ENCODE data around the gene STAC3. TPM values are rescaled to one million over a fixed set of nuclear protein-coding genes. Genes with fewer than 3 reads are reported as not detected.

The STAC3 gene
- total and polyA plus RNA-seq, 10 of the 15 experiments (the other 5 are each of a cell fraction or from before 2014, with no cell fraction given): 0.49 to 9.9 (median 3.8) TPM

DNA sequence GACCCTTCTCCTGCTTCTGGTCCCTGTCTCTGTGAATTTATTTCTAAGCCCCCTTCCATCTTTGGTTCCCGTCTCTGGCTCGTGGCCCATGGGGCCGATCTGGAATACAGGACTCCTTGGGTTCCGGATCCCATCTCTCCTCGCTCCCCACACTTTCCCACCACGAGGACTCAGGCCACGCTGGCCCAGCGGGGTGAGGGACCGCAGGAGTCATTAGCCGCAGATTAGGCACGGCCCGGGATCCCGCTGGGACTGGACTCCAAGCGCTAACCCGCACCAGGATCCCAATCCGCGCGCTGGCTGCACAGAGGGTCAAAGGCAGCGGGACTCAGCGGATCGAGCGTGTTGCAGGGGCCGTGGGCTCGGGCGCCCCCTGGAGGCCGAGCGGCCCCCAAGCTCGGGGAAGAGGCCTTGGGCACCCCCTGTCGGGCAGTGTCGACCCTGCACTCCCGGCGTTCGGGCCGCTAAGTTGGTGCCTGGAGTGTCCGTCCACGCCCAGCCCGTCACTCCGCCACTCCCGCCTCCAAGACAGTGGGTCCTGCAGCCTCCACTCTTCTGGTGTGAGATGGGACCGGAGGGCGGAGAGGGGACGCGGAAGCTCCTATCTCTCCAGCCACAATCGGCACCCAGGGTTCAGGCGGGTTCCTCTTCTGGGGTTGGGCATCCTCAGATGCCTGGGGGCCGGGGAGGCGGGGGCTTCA is 12.0 kb downstream of the STAC3 start (continued):
- TF ChIP-seq SUPT20H (IDR thresholded peaks at IDR 0.05; ENCODE audit: borderline replicate concordance, control insufficient read depth, low read depth, low read length) (no peak), SUZ12 (IDR thresholded peaks at IDR 0.05; ENCODE audit: unreplicated experiment) (no peak), YY1 (IDR thresholded peaks at IDR 0.05; ENCODE audit: low read depth, low read length) (peak; percentile 84), SMARCA5 (IDR thresholded peaks at IDR 0.05) (peak; percentile 100), EP300 (IDR thresholded peaks at IDR 0.05; ENCODE audit: borderline replicate concordance in 1 of 2, control insufficient read depth in 1 of 2, low read depth in 2 of 2, low read length in 2 of 2) (no peak), IKZF2 (IDR thresholded peaks at IDR 0.05) (peak in 1 of 2 experiments; percentile 33; a peak in 1 of 4 replicates), ASH2L (IDR thresholded peaks at IDR 0.05; ENCODE audit: borderline replicate concordance, low read depth) (no peak), RAD51 (IDR thresholded peaks at IDR 0.05) (no peak), SP1 (IDR thresholded peaks at IDR 0.05; ENCODE audit: low read depth, low read length) (peak; percentile 70), CREM (IDR thresholded peaks at IDR 0.05; ENCODE audit: low read depth) (0 out of 2 replicates have a peak, but pooled peaks have one; percentile 30), ZNF622 (IDR thresholded peaks at IDR 0.05) (no peak), ZNF24 (IDR thresholded peaks at IDR 0.05) (0 out of 2 replicates have a peak, but pooled peaks have one; percentile 39), RELA (IDR thresholded peaks at IDR 0.05; ENCODE audit: borderline replicate concordance, partially characterized antibody) (peak; percentile 57), RUNX3 (IDR thresholded peaks at IDR 0.05; ENCODE audit: low read length) (0 out of 2 replicates have a peak, but pooled peaks have one; percentile 8), SMAD1 (IDR thresholded peaks at IDR 0.05; ENCODE audit: low read depth, partially characterized antibody) (no peak), CBX5 (IDR thresholded peaks at IDR 0.05; ENCODE audit: low read depth) (no peak), POLR2A (IDR thresholded peaks at IDR 0.05; ENCODE audit: low read depth, low read length) (peak; percentile 66; the same call in 1 of the 2 replicates), BHLHE40 (IDR thresholded peaks at IDR 0.05; ENCODE audit: borderline replicate concordance in 1 of 2, low read depth in 2 of 2, low read length in 1 of 2) (peak; percentile 53 to 72; a peak in 3 of 4 replicates), BACH1 (IDR thresholded peaks at IDR 0.05; ENCODE audit: borderline replicate concordance) (peak; percentile 56; the same call in 1 of the 2 replicates), BMI1 (IDR thresholded peaks at IDR 0.05; ENCODE audit: borderline replicate concordance) (no peak), CREB1 (IDR thresholded peaks at IDR 0.05; ENCODE audit: low read depth) (peak; percentile 63; the same call in 1 of the 2 replicates), WRNIP1 (IDR thresholded peaks at IDR 0.05; ENCODE audit: borderline replicate concordance, low read depth, low read length) (no peak), CBX3 (IDR thresholded peaks at IDR 0.05; ENCODE audit: borderline replicate concordance, low read depth) (no peak)
- TF ChIP-seq, protein P1, sequence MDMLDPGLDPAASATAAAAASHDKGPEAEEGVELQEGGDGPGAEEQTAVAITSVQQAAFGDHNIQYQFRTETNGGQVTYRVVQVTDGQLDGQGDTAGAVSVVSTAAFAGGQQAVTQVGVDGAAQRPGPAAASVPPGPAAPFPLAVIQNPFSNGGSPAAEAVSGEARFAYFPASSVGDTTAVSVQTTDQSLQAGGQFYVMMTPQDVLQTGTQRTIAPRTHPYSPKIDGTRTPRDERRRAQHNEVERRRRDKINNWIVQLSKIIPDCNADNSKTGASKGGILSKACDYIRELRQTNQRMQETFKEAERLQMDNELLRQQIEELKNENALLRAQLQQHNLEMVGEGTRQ (IDR thresholded peaks at IDR 0.05; ENCODE audit: borderline replicate concordance, low read depth, low read length): no peak
- TF ChIP-seq, protein P2, sequence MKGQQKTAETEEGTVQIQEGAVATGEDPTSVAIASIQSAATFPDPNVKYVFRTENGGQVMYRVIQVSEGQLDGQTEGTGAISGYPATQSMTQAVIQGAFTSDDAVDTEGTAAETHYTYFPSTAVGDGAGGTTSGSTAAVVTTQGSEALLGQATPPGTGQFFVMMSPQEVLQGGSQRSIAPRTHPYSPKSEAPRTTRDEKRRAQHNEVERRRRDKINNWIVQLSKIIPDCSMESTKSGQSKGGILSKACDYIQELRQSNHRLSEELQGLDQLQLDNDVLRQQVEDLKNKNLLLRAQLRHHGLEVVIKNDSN (IDR thresholded peaks at IDR 0.05; ENCODE audit: borderline replicate concordance, extremely low read length, insufficient read depth, low read depth, low read length): no peak
- TF ChIP-seq, protein P3, sequence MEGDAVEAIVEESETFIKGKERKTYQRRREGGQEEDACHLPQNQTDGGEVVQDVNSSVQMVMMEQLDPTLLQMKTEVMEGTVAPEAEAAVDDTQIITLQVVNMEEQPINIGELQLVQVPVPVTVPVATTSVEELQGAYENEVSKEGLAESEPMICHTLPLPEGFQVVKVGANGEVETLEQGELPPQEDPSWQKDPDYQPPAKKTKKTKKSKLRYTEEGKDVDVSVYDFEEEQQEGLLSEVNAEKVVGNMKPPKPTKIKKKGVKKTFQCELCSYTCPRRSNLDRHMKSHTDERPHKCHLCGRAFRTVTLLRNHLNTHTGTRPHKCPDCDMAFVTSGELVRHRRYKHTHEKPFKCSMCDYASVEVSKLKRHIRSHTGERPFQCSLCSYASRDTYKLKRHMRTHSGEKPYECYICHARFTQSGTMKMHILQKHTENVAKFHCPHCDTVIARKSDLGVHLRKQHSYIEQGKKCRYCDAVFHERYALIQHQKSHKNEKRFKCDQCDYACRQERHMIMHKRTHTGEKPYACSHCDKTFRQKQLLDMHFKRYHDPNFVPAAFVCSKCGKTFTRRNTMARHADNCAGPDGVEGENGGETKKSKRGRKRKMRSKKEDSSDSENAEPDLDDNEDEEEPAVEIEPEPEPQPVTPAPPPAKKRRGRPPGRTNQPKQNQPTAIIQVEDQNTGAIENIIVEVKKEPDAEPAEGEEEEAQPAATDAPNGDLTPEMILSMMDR (IDR thresholded peaks at IDR 0.05 in 2 of 3, conservative IDR thresholded peaks at IDR 0.05 in 1 of 3; ENCODE audit: control insufficient read depth in 2 of 3, extremely low read depth in 1 of 3, insufficient read depth in 1 of 3, low read depth in 3 of 3, low read length in 3 of 3): peak; percentile 100; a peak in 5 of 6 replicates
- TF ChIP-seq, protein P4, sequence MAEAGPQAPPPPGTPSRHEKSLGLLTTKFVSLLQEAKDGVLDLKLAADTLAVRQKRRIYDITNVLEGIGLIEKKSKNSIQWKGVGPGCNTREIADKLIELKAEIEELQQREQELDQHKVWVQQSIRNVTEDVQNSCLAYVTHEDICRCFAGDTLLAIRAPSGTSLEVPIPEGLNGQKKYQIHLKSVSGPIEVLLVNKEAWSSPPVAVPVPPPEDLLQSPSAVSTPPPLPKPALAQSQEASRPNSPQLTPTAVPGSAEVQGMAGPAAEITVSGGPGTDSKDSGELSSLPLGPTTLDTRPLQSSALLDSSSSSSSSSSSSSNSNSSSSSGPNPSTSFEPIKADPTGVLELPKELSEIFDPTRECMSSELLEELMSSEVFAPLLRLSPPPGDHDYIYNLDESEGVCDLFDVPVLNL (IDR thresholded peaks at IDR 0.05; ENCODE audit: low read depth, low read length): peak; percentile 32; the same call in 1 of the 2 replicates

All from GM12878 (cell line).